K562 (cell line): ENCODE results near the gene MAP3K6. TPM values are rescaled to one million over a fixed set of nuclear protein-coding genes. Genes with fewer than 3 reads are reported as not detected.
A peak's percentile ranks its signal among the peaks of the same experiment; 100 is the strongest.

Experiments used
- CEBPB ChIP-seq: fragments of 450-650 bp; IDR thresholded peaks from 2 replicates; pipeline ENCODE4 v1.6.1; 2016; ENCODE audit warnings: missing genetic modification characterization, missing compliant biosample characterization
- CREM ChIP-seq: IDR thresholded peaks from 2 replicates; pipeline ENCODE4 v1.6.1; 2014; ENCODE audit warnings: antibody characterized with exemption, low read depth
- ESRRB ChIP-seq: fragments of 250-450 bp; sonication (Bioruptor Pico); IDR thresholded peaks from 2 replicates; pipeline ENCODE4 v1.5.0; 2020; ENCODE audit warnings: mild to moderate bottlenecking, moderate library complexity, borderline replicate concordance
- GATA2 ChIP-seq: sonication (generic); formaldehyde crosslinking; IDR thresholded peaks from 2 replicates; pipeline ENCODE4 v1.4.0; 2020; ENCODE audit warnings: mild to moderate bottlenecking, missing genetic modification reagents
- KAT8 ChIP-seq: fragments of 450-650 bp; IDR thresholded peaks from 2 replicates; pipeline ENCODE4 v1.6.1; 2016; ENCODE audit warnings: low read depth, mild to moderate bottlenecking
- MAX ChIP-seq: sonication (generic); formaldehyde crosslinking; IDR thresholded peaks from 2 replicates; pipeline ENCODE4 v1.9.0; 2022; ENCODE audit warnings: mild to moderate bottlenecking, missing genetic modification reagents
- MXD1 ChIP-seq: fragments of 250-450 bp; sonication (Bioruptor Pico); IDR thresholded peaks from 2 replicates; pipeline ENCODE4 v1.8.0; 2021; ENCODE audit warnings: borderline replicate concordance, mild to moderate bottlenecking, moderate library complexity; ENCODE audit not compliant: poor library complexity, severe bottlenecking
- NCOA6 ChIP-seq: fragments of 450-650 bp; IDR thresholded peaks from 2 replicates; pipeline ENCODE4 v1.6.1; 2017; ENCODE audit warnings: mild to moderate bottlenecking
- NFATC3 ChIP-seq: fragments of 450-650 bp; IDR thresholded peaks from 2 replicates; pipeline ENCODE4 v1.6.1; 2017; ENCODE audit warnings: mild to moderate bottlenecking
- RFX5 ChIP-seq: IDR thresholded peaks from 2 replicates; pipeline ENCODE4 v1.6.1; 2011; ENCODE audit warnings: low read depth, mild to moderate bottlenecking, improper control_type of control experiment, low read length
- RNF219 ChIP-seq: fragments of 250-450 bp; sonication (Bioruptor Pico); IDR thresholded peaks from 2 replicates; pipeline ENCODE4 v1.5.0; 2022; ENCODE audit warnings: mild to moderate bottlenecking
- SMAD3 ChIP-seq: fragments of 450-650 bp; formaldehyde crosslinking; conservative IDR thresholded peaks from 2 replicates; pipeline ENCODE4 v1.4.0; 2020; ENCODE audit warnings: mild to moderate bottlenecking
- ZNF133 ChIP-seq: fragments of 250-450 bp; sonication (Bioruptor Pico); IDR thresholded peaks from 2 replicates; pipeline ENCODE4 v1.4.0; 2020; ENCODE audit warnings: mild to moderate bottlenecking
- ZNF318 ChIP-seq, 2 experiments: fragments of 450-650 bp; IDR thresholded peaks; 2 replicates each; pipeline ENCODE4 v1.6.1; 2016; ENCODE audit warnings: mild to moderate bottlenecking in 2 of 2, borderline replicate concordance in 1 of 2, low read depth in 1 of 2, moderate library complexity in 1 of 2
- ZNF324 ChIP-seq: fragments of 250-450 bp; sonication (Bioruptor Pico); IDR thresholded peaks from 2 replicates; pipeline ENCODE4 v1.4.0; 2020; ENCODE audit warnings: mild to moderate bottlenecking
- polyA plus RNA-seq, 8 experiments: library from polyadenylated mRNA; depleted of rRNA in 4 of 8; stranded (reverse) in 5 of 8; unstranded in 3 of 8; fragments of >200 nt; fragmentation: Nextera tagmentation in 2 of 8; fragmentation: Illumina TruSeq in 1 of 8; extraction: Ambion mirVana in 2 of 8; extraction: Trizol in 1 of 8; gene quantifications; 2 replicates each; pipeline versions ENCODE4 v1.2.1 to v1.2.3, GENCODE V29; 2011 to 2014; ENCODE audit warnings: inconsistent platforms in 1 of 8, missing spikeins in 1 of 8
- total RNA-seq, 7 experiments: library from RNA; depleted of rRNA in 6 of 7; stranded (reverse); fragments of >200 nt in 6 of 7; fragmentation: Illumina TruSeq in 2 of 7; extraction: Trizol in 2 of 7; gene quantifications; 2 replicates each; pipeline versions ENCODE4 v1.2.1 to v1.2.3, GENCODE V29; 2011 to 2021; ENCODE audit warnings: low replicate concordance in 1 of 7
- TF ChIP-seq, protein P1 (sequence below): fragments of 250-450 bp; sonication (Bioruptor Pico); IDR thresholded peaks from 2 replicates; pipeline ENCODE4 v1.5.0; 2021

The MAP3K6 gene
- total and polyA plus RNA-seq, 9 of the 15 experiments (the other 6 are each of a cell fraction or from before 2014, with no cell fraction given): 0.99 to 21.9 (median 7.0) TPM

GRCh38 chr1:27332536-27333281 is 34.1 kb downstream of the MAP3K6 start (continued):
- no peak for TF ChIP-seq ZNF318 (IDR thresholded peaks at IDR 0.05; ENCODE audit: borderline replicate concordance in 1 of 2, low read depth in 1 of 2)
- TF ChIP-seq, protein P1, sequence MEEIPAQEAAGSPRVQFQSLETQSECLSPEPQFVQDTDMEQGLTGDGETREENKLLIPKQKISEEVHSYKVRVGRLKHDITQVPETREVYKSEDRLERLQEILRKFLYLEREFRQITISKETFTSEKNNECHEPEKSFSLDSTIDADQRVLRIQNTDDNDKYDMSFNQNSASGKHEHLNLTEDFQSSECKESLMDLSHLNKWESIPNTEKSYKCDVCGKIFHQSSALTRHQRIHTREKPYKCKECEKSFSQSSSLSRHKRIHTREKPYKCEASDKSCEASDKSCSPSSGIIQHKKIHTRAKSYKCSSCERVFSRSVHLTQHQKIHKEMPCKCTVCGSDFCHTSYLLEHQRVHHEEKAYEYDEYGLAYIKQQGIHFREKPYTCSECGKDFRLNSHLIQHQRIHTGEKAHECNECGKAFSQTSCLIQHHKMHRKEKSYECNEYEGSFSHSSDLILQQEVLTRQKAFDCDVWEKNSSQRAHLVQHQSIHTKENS: no peak
- no peak for TF ChIP-seq NFATC3
- no peak for TF ChIP-seq MXD1 (CRISPR knock-in tag)
- TF ChIP-seq GATA2 (CRISPR knock-in tag): no peak
- no peak for TF ChIP-seq ESRRB (CRISPR knock-in tag)
- no peak for TF ChIP-seq SMAD3
- no peak for TF ChIP-seq ZNF133 (CRISPR knock-in tag)
- TF ChIP-seq NCOA6: no peak
- TF ChIP-seq ZNF324 (CRISPR knock-in tag): no peak
- peak; percentile 45; the same call in 1 of the 2 replicates for TF ChIP-seq MAX (CRISPR knock-in tag)
- TF ChIP-seq CEBPB: peak; percentile 77
- no peak for TF ChIP-seq RFX5
- no peak for TF ChIP-seq RNF219
- TF ChIP-seq CREM: no peak
- TF ChIP-seq KAT8: no peak
